T-cell (primary cell): Measurements from ENCODE around the gene RPUSD3. TPM values are rescaled to one million over a fixed set of nuclear protein-coding genes. Genes with fewer than 3 reads are reported as not detected.

Experiments
- ATAC-seq, 4 experiments: fragments of 200-7000 bp in 3 of 4; fragments of 150-1000 bp in 1 of 4; cut with Tn5 transposase; replicated peaks in 1 of 4; 1 replicate in 3 of 4; 2 replicates in 1 of 4; pipeline ENCODE4 v1.10.0; 2021; ENCODE audit warnings: moderate library complexity in 3 of 4, mild to moderate bottlenecking in 2 of 4, moderate number of reproducible peaks in 1 of 4
- CTCF ChIA-PET, 2 donors: fragments of 300-600 bp; sonication (Branson Sonifier 250); formaldehyde crosslinking; loops; one replicate each; lab custom pipeline; 2022; ENCODE audit warnings: antibody characterized with exemption in 2 of 2; lab: Charles Lee
- POLR2A ChIA-PET, 2 donors: fragments of 300-600 bp; sonication (Branson Sonifier 250); formaldehyde crosslinking; loops; one replicate each; lab custom pipeline; 2022; ENCODE audit warnings: antibody characterized with exemption in 2 of 2; lab: Charles Lee
- DNase-seq, 35 experiments: peaks; one replicate each; pipeline versions ENCODE4 v3.0.0 to v3.0.0-alpha.2; 2013 to 2023
- H3K27ac ChIP-seq: one replicate; pipeline ENCODE4 v1.5.1; 2013; ENCODE audit warnings: low read length
- H3K27me3 ChIP-seq, 2 experiments: replicated peaks in 1 of 2; 1 replicate in 1 of 2; 2 replicates in 1 of 2; pipeline versions ENCODE4 v1.6.1 to v1.7.0; 2013; ENCODE audit warnings: low read length in 1 of 2, mixed read lengths in 1 of 2; ENCODE audit not compliant: control insufficient read depth in 2 of 2, insufficient read depth in 2 of 2; ENCODE audit errors: extremely low read depth in 1 of 2
- H3K36me3 ChIP-seq, 2 donors: 1 replicate in 1 of 2; 2 replicates in 1 of 2; pipeline versions ENCODE4 v1.6.1 to v1.7.0; 2013; ENCODE audit warnings: low read length in 1 of 2; ENCODE audit not compliant: control insufficient read depth in 2 of 2, insufficient read depth in 1 of 2; ENCODE audit errors: extremely low read depth in 1 of 2
- H3K4me1 ChIP-seq, 2 experiments: 1 replicate in 1 of 2; 2 replicates in 1 of 2; pipeline versions ENCODE4 v1.6.1 to v1.7.0; 2013; ENCODE audit warnings: low read length in 2 of 2, mixed read lengths in 1 of 2; ENCODE audit not compliant: insufficient read depth in 2 of 2, control insufficient read depth in 1 of 2; ENCODE audit errors: extremely low read depth in 1 of 2
- H3K4me3 ChIP-seq, 2 donors: 1 replicate in 1 of 2; 2 replicates in 1 of 2; pipeline versions ENCODE4 v1.5.1 to v1.7.0; 2013; ENCODE audit warnings: mild to moderate bottlenecking in 2 of 2, low read length in 1 of 2, moderate library complexity in 1 of 2; ENCODE audit not compliant: control insufficient read depth in 1 of 2; ENCODE audit errors: extremely low read depth in 1 of 2
- H3K9me3 ChIP-seq: 2 replicates; pipeline ENCODE4 v1.7.0; 2013
- H3K27ac Mint-ChIP-seq, 2 donors: one replicate each; pipeline ENCODE4 v1.8.0; 2020 to 2021; ENCODE audit warnings: mild to moderate bottlenecking in 2 of 2, mixed read lengths in 2 of 2
- H3K27me3 Mint-ChIP-seq, 2 donors: one replicate each; pipeline ENCODE4 v1.8.0; 2021 to 2022; ENCODE audit warnings: mixed read lengths in 2 of 2
- H3K36me3 Mint-ChIP-seq: one replicate; pipeline ENCODE4 v1.8.0; 2021; ENCODE audit warnings: mixed read lengths
- H3K4me1 Mint-ChIP-seq, 3 donors: one replicate each; pipeline ENCODE4 v1.8.0; 2020 to 2022; ENCODE audit warnings: mixed read lengths in 3 of 3, mild to moderate bottlenecking in 1 of 3
- H3K4me3 Mint-ChIP-seq, 3 donors: one replicate each; pipeline ENCODE4 v1.8.0; 2020 to 2022; ENCODE audit warnings: mild to moderate bottlenecking in 3 of 3, mixed read lengths in 3 of 3, moderate library complexity in 3 of 3
- H3K9me3 Mint-ChIP-seq, 3 donors: one replicate each; pipeline ENCODE4 v1.8.0; 2020 to 2022; ENCODE audit warnings: mixed read lengths in 3 of 3
- WGBS: methylation state at CpG from one replicate; pipeline ENCODE4 v1.1.5; 2013; ENCODE audit warnings: missing lambda C conversion rate; ENCODE audit not compliant: insufficient coverage; 5-methylcytosine and 5-hydroxymethylcytosine counted together
- total RNA-seq, 35 experiments: library from RNA in 6 of 35; stranded (reverse) in 6 of 35; fragments of 120-200 nt in 1 of 35; gene quantifications; one replicate each; pipeline versions ENCODE4 v1.2.1 to v1.2.4 and lab custom pipeline; 2013 to 2026

Gene RPUSD3
- total RNA-seq, 5 donors from 2014 or later (not counting 1 experiment from before 2014, with no cell fraction given): 23.6 to 70.5 (median 64.7) TPM

DNA sequence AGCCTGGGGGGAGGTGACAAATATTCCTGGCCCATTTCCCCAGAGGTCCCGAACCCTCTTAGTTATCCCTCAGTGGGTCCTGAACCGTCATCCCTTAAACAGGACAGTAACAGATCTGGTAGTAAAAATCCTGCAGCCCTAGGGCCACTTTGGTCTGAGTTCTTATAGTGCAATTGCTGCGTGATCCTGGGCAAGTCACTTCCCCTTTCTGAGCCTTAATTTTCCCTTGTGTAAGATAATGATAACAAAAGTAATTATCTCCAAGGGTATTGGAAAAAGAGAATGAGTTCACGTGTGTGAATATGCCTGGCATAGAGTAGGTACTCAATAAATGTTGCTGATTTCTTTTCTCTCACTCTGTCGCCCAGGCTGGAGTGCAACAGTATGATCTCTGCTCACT lies 43.7 kb upstream of the RPUSD3 start:
- Histone ChIP-seq H3K4me3 (no peak overlapping the region), H3K27ac (no peak overlapping the region), H3K9me3 (no peaks in the 10 kb centered on the region), H3K27me3 (no peaks in the 10 kb centered on the region), H3K36me3 (peaks cover 0 to under 1% of the 10 kb centered on the region in 2 donors), H3K4me1 (peaks cover 8 to 18% of the 10 kb centered on the region in 2 experiments)
- ATAC-seq: no peak
- ChIA-PET CTCF (no interaction called here), POLR2A (no interaction called here)
- H3K27me3 Mint-ChIP-seq: no peaks in the 10 kb centered on the region
- no peaks in the 10 kb centered on the region for H3K9me3 Mint-ChIP-seq
- H3K27ac Mint-ChIP-seq: no peak overlapping the region
- H3K36me3 Mint-ChIP-seq: peaks cover 3% of the 10 kb centered on the region
- 100% methylated on average over 1 of the region's 5 CpGs for WGBS
- DNase-seq: no peak
- peaks cover 14 to 20% (median 14%) of the 10 kb centered on the region in 3 donors for H3K4me1 Mint-ChIP-seq
- no peak overlapping the region for H3K4me3 Mint-ChIP-seq

DNA sequence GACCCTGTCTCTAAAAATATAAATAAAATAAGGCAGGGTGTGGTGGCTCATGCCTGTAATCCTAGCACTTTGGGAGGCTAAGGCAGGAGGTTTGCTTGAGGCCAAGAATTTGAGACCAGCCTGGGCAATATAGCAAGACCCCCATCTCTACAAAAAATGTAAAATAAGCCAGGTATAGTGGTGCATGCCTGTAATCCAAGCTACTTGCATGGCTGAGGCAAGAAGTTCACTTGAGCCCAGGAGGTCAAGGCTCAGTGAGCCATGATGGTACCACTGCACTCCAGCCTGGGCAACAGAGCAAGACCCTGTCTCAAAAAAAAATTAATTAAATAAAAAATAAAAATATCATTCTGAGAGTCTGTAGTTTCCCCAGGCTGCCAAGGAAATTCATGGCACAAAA lies 42.5 kb upstream of the RPUSD3 start:
- H3K4me3 Mint-ChIP-seq: no peak overlapping the region
- no peak overlapping the region for H3K27ac ChIP-seq
- peaks cover 4 to 10% of the 10 kb centered on the region in 2 experiments for H3K4me1 ChIP-seq
- no peak overlapping the region for H3K27ac Mint-ChIP-seq
- CTCF ChIA-PET: interaction anchor here in 1 of 2 donors (0.6 kb wide), 1 partner anchor 46 kb away, joined by 5 read pairs; no protein-coding TSS in a partner anchor
- no peaks in the 10 kb centered on the region for H3K36me3 ChIP-seq
- no peaks in the 10 kb centered on the region for H3K27me3 Mint-ChIP-seq
- H3K4me3 ChIP-seq: no peak overlapping the region
- ATAC-seq (no peak), DNase-seq (no peak)
- no peaks in the 10 kb centered on the region for H3K9me3 Mint-ChIP-seq
- POLR2A ChIA-PET: no interaction called here
- no peaks in the 10 kb centered on the region for H3K36me3 Mint-ChIP-seq
- H3K9me3 ChIP-seq: no peaks in the 10 kb centered on the region
- peaks cover 4 to 11% (median 6%) of the 10 kb centered on the region in 3 donors for H3K4me1 Mint-ChIP-seq
- no peaks in the 10 kb centered on the region for H3K27me3 ChIP-seq

DNA sequence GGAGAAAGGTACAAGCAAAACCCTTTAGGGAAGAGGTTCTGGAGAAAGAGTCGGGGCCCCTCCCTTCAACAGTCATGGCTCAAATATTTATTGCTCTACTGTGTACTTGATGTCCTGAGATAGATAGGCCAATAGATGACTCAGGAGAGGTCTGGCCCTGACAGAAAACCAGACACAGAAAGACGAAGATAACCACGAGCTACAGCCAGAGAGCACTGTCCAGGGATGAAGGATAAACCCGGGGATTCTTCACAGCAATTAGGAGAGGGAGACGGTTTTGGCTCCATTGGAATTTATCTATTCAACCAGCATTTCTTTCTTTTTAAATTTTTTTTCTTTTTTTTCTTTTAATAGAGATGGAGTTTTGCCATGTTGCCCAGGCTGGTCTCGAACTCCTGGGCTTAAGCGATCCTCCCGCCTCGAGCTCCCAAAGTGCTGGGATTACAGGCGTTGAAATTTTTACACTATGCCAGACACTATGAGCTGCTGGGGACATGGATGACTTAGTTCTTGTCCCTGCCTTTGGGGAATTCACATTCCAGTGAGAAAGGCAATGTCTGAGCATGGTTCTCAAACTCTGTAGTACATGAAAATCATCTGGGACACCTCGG lies 40.9 kb upstream of the RPUSD3 start:
- H3K9me3 Mint-ChIP-seq: no peaks in the 10 kb centered on the region
- peaks cover 0 to 3% (median 0%) of the 10 kb centered on the region in 3 donors for H3K4me1 Mint-ChIP-seq
- no peaks in the 10 kb centered on the region for H3K36me3 Mint-ChIP-seq
- no peaks in the 10 kb centered on the region for H3K27me3 Mint-ChIP-seq
- H3K36me3 ChIP-seq: no peaks in the 10 kb centered on the region
- WGBS: 97% methylated on average over 6 of the region's 11 CpGs
- H3K9me3 ChIP-seq: no peaks in the 10 kb centered on the region
- ChIA-PET CTCF (no interaction called here), POLR2A (no interaction called here)
- ATAC-seq (no peak), DNase-seq (no peak)
- no peak overlapping the region for H3K27ac ChIP-seq
- H3K27me3 ChIP-seq: peaks cover 0 to 3% of the 10 kb centered on the region in 2 experiments
- no peak overlapping the region for H3K4me3 Mint-ChIP-seq
- no peaks in the 10 kb centered on the region for H3K4me1 ChIP-seq
- no peak overlapping the region for H3K27ac Mint-ChIP-seq
- H3K4me3 ChIP-seq: no peak overlapping the region

- Histone ChIP-seq H3K4me3 (no peak overlapping the region), H3K9me3 (no peaks in the 10 kb centered on the region), H3K36me3 (no peaks in the 10 kb centered on the region), H3K27ac (no peak overlapping the region), H3K27me3 (peaks cover 0 to 4% of the 10 kb centered on the region in 2 experiments), H3K4me1 (no peaks in the 10 kb centered on the region)
- no peaks in the 10 kb centered on the region for H3K27me3 Mint-ChIP-seq
- no peak for DNase-seq
- H3K4me3 Mint-ChIP-seq: no peak overlapping the region
- no peak overlapping the region for H3K27ac Mint-ChIP-seq
- no peaks in the 10 kb centered on the region for H3K36me3 Mint-ChIP-seq
- ChIA-PET CTCF (no interaction called here), POLR2A (interaction anchor here in 1 of 2 donors (0.6 kb wide), 2 partner anchors 12 to 26 kb away, joined by 4 read pairs; no protein-coding TSS in a partner anchor)
- ATAC-seq: no peak
- H3K9me3 Mint-ChIP-seq: no peaks in the 10 kb centered on the region
- 72% methylated on average over 4 of the region's 7 CpGs for WGBS
- H3K4me1 Mint-ChIP-seq: no peaks in the 10 kb centered on the region
These were observed 40.1 kb upstream of the RPUSD3 start for GRCh38 chr3:9883706-9884554.

GRCh38 chr3:9881441-9881840 lies 37.6 kb upstream of the RPUSD3 start:
- no peaks in the 10 kb centered on the region for H3K27me3 Mint-ChIP-seq
- POLR2A ChIA-PET: no interaction called here
- H3K27ac Mint-ChIP-seq: no peak overlapping the region
- H3K9me3 Mint-ChIP-seq: no peaks in the 10 kb centered on the region
- Histone ChIP-seq H3K27me3 (peaks cover 0 to 12% of the 10 kb centered on the region in 2 experiments), H3K4me3 (no peak overlapping the region), H3K4me1 (no peaks in the 10 kb centered on the region), H3K27ac (no peak overlapping the region), H3K9me3 (no peaks in the 10 kb centered on the region), H3K36me3 (no peaks in the 10 kb centered on the region)
- H3K4me3 Mint-ChIP-seq: no peak overlapping the region
- H3K36me3 Mint-ChIP-seq: no peaks in the 10 kb centered on the region
- DNase-seq (no peak), ATAC-seq (no peak)
- 100% methylated on average over 1 of the region's 1 CpG for WGBS
- CTCF ChIA-PET: no interaction called here
- H3K4me1 Mint-ChIP-seq: no peaks in the 10 kb centered on the region

DNA sequence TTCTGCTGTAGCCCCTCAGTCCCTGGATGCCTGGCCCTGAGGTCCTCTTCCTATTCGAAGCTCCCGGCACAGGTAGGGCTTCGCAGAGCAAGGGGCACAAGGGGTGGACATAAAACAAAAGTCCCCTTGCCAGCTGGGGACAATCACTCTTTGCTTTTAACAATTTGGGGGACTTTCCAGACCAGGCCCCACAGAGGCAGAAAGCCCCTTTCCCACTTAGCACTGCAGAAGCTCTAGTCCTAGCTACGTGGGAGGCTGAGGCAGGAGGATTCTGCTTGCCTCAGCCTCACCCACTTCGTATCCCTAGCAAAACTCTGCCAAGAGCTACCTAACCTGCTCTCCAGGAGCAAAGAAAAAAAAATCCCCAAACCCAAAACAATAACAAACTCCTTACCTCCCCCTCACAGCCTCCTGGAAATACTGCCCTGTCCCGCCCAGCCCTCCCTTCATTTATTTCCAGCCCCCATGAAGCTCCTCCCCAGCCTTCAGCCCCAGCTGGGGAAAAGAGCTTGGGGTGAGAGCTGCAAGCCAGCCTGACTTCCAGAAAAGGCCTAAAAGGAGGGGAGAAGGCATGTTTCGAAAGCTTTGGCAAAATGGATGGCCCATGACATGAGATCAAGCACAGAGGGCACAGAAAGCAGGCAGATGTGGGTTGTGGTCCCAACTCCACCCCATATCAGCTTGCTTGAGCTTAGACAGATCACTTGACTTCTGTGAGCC lies 36.2 kb upstream of the RPUSD3 start, which contains the start of gene CIDEC:
Gene CIDEC, minus strand, starts transcription at position 424 of the 720 bp plus-strand sequence. CDS start 1,767 bp downstream, outside the sequence.
- Mint-ChIP-seq H3K4me1 (no peaks in the 10 kb centered on the region), H3K36me3 (no peaks in the 10 kb centered on the region), H3K27me3 (no peaks in the 10 kb centered on the region), H3K27ac (no peak within 1 kb of the TSS), H3K4me3 (no peak within 1 kb of the TSS), H3K9me3 (no peaks in the 10 kb centered on the region)
- H3K4me1 ChIP-seq: no peaks in the 10 kb centered on the region
- H3K9me3 ChIP-seq: no peaks in the 10 kb centered on the region
- POLR2A ChIA-PET: no interaction called here
- peaks cover 0 to 12% of the 10 kb centered on the region in 2 experiments for H3K27me3 ChIP-seq
- CTCF ChIA-PET: no interaction called here
- no peak within 1 kb of the TSS for H3K4me3 ChIP-seq
- 61% methylated on average over 3 of the region's 7 CpGs for WGBS
- no peak for DNase-seq
- H3K27ac ChIP-seq: no peak within 1 kb of the TSS
- no peak for ATAC-seq
- H3K36me3 ChIP-seq: no peaks in the 10 kb centered on the region
